ENCODE data around the gene CD28.

Gene CD28

GRCh38 chr2:203689426-203690116 is 16.9 kb upstream of the CD28 start:
- DNase-seq (ENCODE audit: low spot score): no peak
- Histone ChIP-seq H2AK5ac (ENCODE audit: low read depth, low read length) (no peak overlapping the region), H3K4me3 (ENCODE audit: low read length in 2 of 2) (no peak overlapping the region), H2BK12ac (ENCODE audit: low read length) (no peak overlapping the region), H3K4me2 (ENCODE audit: insufficient read depth, low read length, poor library complexity, severe bottlenecking) (no peak overlapping the region), H4K8ac (ENCODE audit: low read depth, low read length) (no peak overlapping the region), H2BK5ac (ENCODE audit: low read length) (no peak overlapping the region), H3K14ac (ENCODE audit: low read length) (no peak overlapping the region), H3K36me3 (replicated peaks in 1 of 2; ENCODE audit: control insufficient read depth in 2 of 2, insufficient read depth in 2 of 2, low read length in 2 of 2) (no peaks in the 10 kb centered on the region), H3K18ac (ENCODE audit: low read length) (no peak overlapping the region), H3K4me1 (ENCODE audit: control insufficient read depth in 2 of 2, insufficient read depth in 1 of 2, low read depth in 1 of 2, low read length in 2 of 2) (peaks cover 0 to 8% of the 10 kb centered on the region in 2 donors), H3K79me1 (ENCODE audit: low read depth, low read length) (no peaks in the 10 kb centered on the region), H2BK15ac (ENCODE audit: low read length) (no peak overlapping the region), H3K23ac (ENCODE audit: low read depth, low read length, poor library complexity) (no peak overlapping the region), H3K9ac (ENCODE audit: low read depth, low read length, poor library complexity) (no peak overlapping the region), H3K27ac (replicated peaks; ENCODE audit: low read length) (no peak overlapping the region), H3K9me3 (replicated peaks in 1 of 2; ENCODE audit: control insufficient read depth in 2 of 2, insufficient read depth in 1 of 2, low read depth in 1 of 2, low read length in 2 of 2) (no peaks in the 10 kb centered on the region), H4K91ac (ENCODE audit: low read depth, low read length, poor library complexity) (no peak overlapping the region), H2BK120ac (ENCODE audit: low read depth, low read length) (no peak overlapping the region), H3K4ac (ENCODE audit: low read length) (no peak overlapping the region), H2AFZ (ENCODE audit: low read length) (no peak overlapping the region), H3K27me3 (ENCODE audit: control insufficient read depth in 3 of 3, insufficient read depth in 3 of 3, low read depth in 1 of 3, low read length in 3 of 3) (peaks cover 0 to 4% (median 0%) of the 10 kb centered on the region in 3 experiments)
- WGBS, 2 donors (ENCODE audit: extremely low coverage in 2 of 2, insufficient read length in 2 of 2, insufficient replicate concordance in 1 of 2): no CpG with 5 or more reads among the region's 8 CpGs

GRCh38 chr2:203690117-203690431 is 16.4 kb upstream of the CD28 start:
- no peak overlapping the region for H3K4me2 ChIP-seq (ENCODE audit: insufficient read depth, low read length, poor library complexity, severe bottlenecking)
- H4K8ac ChIP-seq (ENCODE audit: low read depth, low read length): no peak overlapping the region
- H3K18ac ChIP-seq (ENCODE audit: low read length): no peak overlapping the region
- H4K91ac ChIP-seq (ENCODE audit: low read depth, low read length, poor library complexity): no peak overlapping the region
- DNase-seq (ENCODE audit: low spot score): no peak
- H3K4ac ChIP-seq (ENCODE audit: low read length): no peak overlapping the region
- H3K4me3 ChIP-seq (ENCODE audit: low read length in 2 of 2): no peak overlapping the region
- H3K27ac ChIP-seq (replicated peaks; ENCODE audit: low read length): no peak overlapping the region
- no peaks in the 10 kb centered on the region for H3K9me3 ChIP-seq (replicated peaks in 1 of 2; ENCODE audit: control insufficient read depth in 2 of 2, insufficient read depth in 1 of 2, low read depth in 1 of 2, low read length in 2 of 2)
- H3K23ac ChIP-seq (ENCODE audit: low read depth, low read length, poor library complexity): no peak overlapping the region
- no peak overlapping the region for H2BK5ac ChIP-seq (ENCODE audit: low read length)
- no peaks in the 10 kb centered on the region for H3K79me1 ChIP-seq (ENCODE audit: low read depth, low read length)
- H2AK5ac ChIP-seq (ENCODE audit: low read depth, low read length): no peak overlapping the region
- H3K4me1 ChIP-seq (ENCODE audit: control insufficient read depth in 2 of 2, insufficient read depth in 1 of 2, low read depth in 1 of 2, low read length in 2 of 2): peaks cover 0 to 8% of the 10 kb centered on the region in 2 donors
- H2BK15ac ChIP-seq (ENCODE audit: low read length): no peak overlapping the region
- no peaks in the 10 kb centered on the region for H3K36me3 ChIP-seq (replicated peaks in 1 of 2; ENCODE audit: control insufficient read depth in 2 of 2, insufficient read depth in 2 of 2, low read length in 2 of 2)
- H3K27me3 ChIP-seq (ENCODE audit: control insufficient read depth in 3 of 3, insufficient read depth in 3 of 3, low read depth in 1 of 3, low read length in 3 of 3): peaks cover 0 to 4% (median 0%) of the 10 kb centered on the region in 3 experiments
- H2BK12ac ChIP-seq (ENCODE audit: low read length): no peak overlapping the region
- no peak overlapping the region for H3K14ac ChIP-seq (ENCODE audit: low read length)
- H3K9ac ChIP-seq (ENCODE audit: low read depth, low read length, poor library complexity): no peak overlapping the region
- no peak overlapping the region for H2AFZ ChIP-seq (ENCODE audit: low read length)
- H2BK120ac ChIP-seq (ENCODE audit: low read depth, low read length): no peak overlapping the region
- no CpG with 5 or more reads among the region's 4 CpGs for WGBS, 2 donors (ENCODE audit: extremely low coverage in 2 of 2, insufficient read length in 2 of 2, insufficient replicate concordance in 1 of 2)

- Histone ChIP-seq H3K4me3 (ENCODE audit: low read length in 2 of 2) (no peak overlapping the region), H3K4me2 (ENCODE audit: insufficient read depth, low read length, poor library complexity, severe bottlenecking) (no peak overlapping the region), H4K91ac (ENCODE audit: low read depth, low read length, poor library complexity) (no peak overlapping the region), H2BK15ac (ENCODE audit: low read length) (no peak overlapping the region), H2BK12ac (ENCODE audit: low read length) (no peak overlapping the region), H3K4ac (ENCODE audit: low read length) (no peak overlapping the region), H2AFZ (ENCODE audit: low read length) (no peak overlapping the region), H2BK5ac (ENCODE audit: low read length) (no peak overlapping the region), H3K9me3 (replicated peaks in 1 of 2; ENCODE audit: control insufficient read depth in 2 of 2, insufficient read depth in 1 of 2, low read depth in 1 of 2, low read length in 2 of 2) (no peaks in the 10 kb centered on the region), H2AK5ac (ENCODE audit: low read depth, low read length) (no peak overlapping the region), H4K8ac (ENCODE audit: low read depth, low read length) (no peak overlapping the region), H3K23ac (ENCODE audit: low read depth, low read length, poor library complexity) (no peak overlapping the region), H3K18ac (ENCODE audit: low read length) (no peak overlapping the region), H3K9ac (ENCODE audit: low read depth, low read length, poor library complexity) (no peak overlapping the region), H3K36me3 (replicated peaks in 1 of 2; ENCODE audit: control insufficient read depth in 2 of 2, insufficient read depth in 2 of 2, low read length in 2 of 2) (no peaks in the 10 kb centered on the region), H3K27me3 (ENCODE audit: control insufficient read depth in 3 of 3, insufficient read depth in 3 of 3, low read depth in 1 of 3, low read length in 3 of 3) (peaks cover 0 to 4% (median 0%) of the 10 kb centered on the region in 3 experiments), H3K79me1 (ENCODE audit: low read depth, low read length) (no peaks in the 10 kb centered on the region), H3K27ac (replicated peaks; ENCODE audit: low read length) (no peak overlapping the region), H3K14ac (ENCODE audit: low read length) (no peak overlapping the region), H2BK120ac (ENCODE audit: low read depth, low read length) (no peak overlapping the region), H3K4me1 (ENCODE audit: control insufficient read depth in 2 of 2, insufficient read depth in 1 of 2, low read depth in 1 of 2, low read length in 2 of 2) (peaks cover 0 to 8% of the 10 kb centered on the region in 2 donors)
- no peak for DNase-seq (ENCODE audit: low spot score)
- WGBS, 2 donors (ENCODE audit: extremely low coverage in 2 of 2, insufficient read length in 2 of 2, insufficient replicate concordance in 1 of 2): no CpG with 5 or more reads among the region's 5 CpGs
Measured at GRCh38 chr2:203690441-203691047, 15.9 kb upstream of the CD28 start.

- Histone ChIP-seq H3K36me3 (replicated peaks in 1 of 2; ENCODE audit: control insufficient read depth in 2 of 2, insufficient read depth in 2 of 2, low read length in 2 of 2) (no peaks in the 10 kb centered on the region), H3K79me1 (ENCODE audit: low read depth, low read length) (no peaks in the 10 kb centered on the region), H3K18ac (ENCODE audit: low read length) (no peak overlapping the region), H3K4me2 (ENCODE audit: insufficient read depth, low read length, poor library complexity, severe bottlenecking) (no peak overlapping the region), H4K8ac (ENCODE audit: low read depth, low read length) (no peak overlapping the region), H3K14ac (ENCODE audit: low read length) (no peak overlapping the region), H2BK5ac (ENCODE audit: low read length) (no peak overlapping the region), H3K23ac (ENCODE audit: low read depth, low read length, poor library complexity) (no peak overlapping the region), H2BK12ac (ENCODE audit: low read length) (no peak overlapping the region), H3K27me3 (ENCODE audit: control insufficient read depth in 3 of 3, insufficient read depth in 3 of 3, low read depth in 1 of 3, low read length in 3 of 3) (peaks cover 0 to 4% (median 0%) of the 10 kb centered on the region in 3 experiments), H3K4ac (ENCODE audit: low read length) (no peak overlapping the region), H4K91ac (ENCODE audit: low read depth, low read length, poor library complexity) (no peak overlapping the region), H2BK120ac (ENCODE audit: low read depth, low read length) (no peak overlapping the region), H3K4me3 (ENCODE audit: low read length in 2 of 2) (no peak overlapping the region), H2BK15ac (ENCODE audit: low read length) (no peak overlapping the region), H3K9me3 (replicated peaks in 1 of 2; ENCODE audit: control insufficient read depth in 2 of 2, insufficient read depth in 1 of 2, low read depth in 1 of 2, low read length in 2 of 2) (no peaks in the 10 kb centered on the region), H2AK5ac (ENCODE audit: low read depth, low read length) (no peak overlapping the region), H3K4me1 (ENCODE audit: control insufficient read depth in 2 of 2, insufficient read depth in 1 of 2, low read depth in 1 of 2, low read length in 2 of 2) (peaks cover 0 to 8% of the 10 kb centered on the region in 2 donors), H3K27ac (replicated peaks; ENCODE audit: low read length) (no peak overlapping the region), H2AFZ (ENCODE audit: low read length) (no peak overlapping the region), H3K9ac (ENCODE audit: low read depth, low read length, poor library complexity) (no peak overlapping the region)
- DNase-seq (ENCODE audit: low spot score): no peak
Measured at GRCh38 chr2:203691149-203691548, 15.3 kb upstream of the CD28 start.
